ENCODE measurements around the gene QDPR. TPM values are rescaled to one million over a fixed set of nuclear protein-coding genes. Genes with fewer than 3 reads are reported as not detected.

The QDPR gene
- total RNA-seq, 1 experiment from 2014 or later = 36.1 TPM

Other genes starting within 250 kb of the QDPR start
- gene CLRN2, start 3.1 kb upstream of the QDPR start, total RNA-seq (2014; rRNA removed) = not detected in 2 replicates
- 78.1 and 90.6 TPM in 2 replicates for gene LAP3, start 65.1 kb upstream of the QDPR start, total RNA-seq (2014; rRNA removed)
- gene MED28, start 102.6 kb upstream of the QDPR start, total RNA-seq (2014; rRNA removed) = 6.3 and 9.2 TPM in 2 replicates

Data from LHCN-M2 (cell line).